Measurements from ENCODE around the gene FGF18. TPM values are rescaled to one million over a fixed set of nuclear protein-coding genes. Genes with fewer than 3 reads are reported as not detected.
"Not testable (repeated sequence)": the region's sequence is repeated elsewhere in the genome, so short reads cannot be mapped to it uniquely, and the experiment has no call there.

FGF18 gene
- total RNA-seq, 1 experiment from 2014 or later = not detected

DNA sequence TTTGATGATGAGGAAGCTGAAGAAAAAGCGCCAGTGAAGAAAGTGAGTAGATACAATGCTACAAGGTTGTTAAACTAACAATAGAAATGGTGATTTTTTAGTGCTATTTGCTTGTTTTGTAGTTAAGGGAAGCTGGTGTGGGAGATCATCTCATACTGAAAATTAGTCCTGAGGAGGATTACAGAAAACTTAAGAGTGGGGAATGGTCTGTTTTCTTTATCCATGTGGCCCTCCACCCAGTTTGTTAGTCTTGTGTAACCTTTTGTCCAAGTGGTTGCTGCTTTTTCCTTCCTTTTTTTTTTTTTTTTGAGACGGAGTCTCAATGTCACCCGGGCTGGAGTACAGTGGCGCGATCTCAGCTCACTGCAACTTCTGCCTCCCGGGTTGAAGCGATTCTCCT, 19.3 kb upstream of the FGF18 start:
- DNase-seq (ENCODE audit: low read depth) = no peak

DNA sequence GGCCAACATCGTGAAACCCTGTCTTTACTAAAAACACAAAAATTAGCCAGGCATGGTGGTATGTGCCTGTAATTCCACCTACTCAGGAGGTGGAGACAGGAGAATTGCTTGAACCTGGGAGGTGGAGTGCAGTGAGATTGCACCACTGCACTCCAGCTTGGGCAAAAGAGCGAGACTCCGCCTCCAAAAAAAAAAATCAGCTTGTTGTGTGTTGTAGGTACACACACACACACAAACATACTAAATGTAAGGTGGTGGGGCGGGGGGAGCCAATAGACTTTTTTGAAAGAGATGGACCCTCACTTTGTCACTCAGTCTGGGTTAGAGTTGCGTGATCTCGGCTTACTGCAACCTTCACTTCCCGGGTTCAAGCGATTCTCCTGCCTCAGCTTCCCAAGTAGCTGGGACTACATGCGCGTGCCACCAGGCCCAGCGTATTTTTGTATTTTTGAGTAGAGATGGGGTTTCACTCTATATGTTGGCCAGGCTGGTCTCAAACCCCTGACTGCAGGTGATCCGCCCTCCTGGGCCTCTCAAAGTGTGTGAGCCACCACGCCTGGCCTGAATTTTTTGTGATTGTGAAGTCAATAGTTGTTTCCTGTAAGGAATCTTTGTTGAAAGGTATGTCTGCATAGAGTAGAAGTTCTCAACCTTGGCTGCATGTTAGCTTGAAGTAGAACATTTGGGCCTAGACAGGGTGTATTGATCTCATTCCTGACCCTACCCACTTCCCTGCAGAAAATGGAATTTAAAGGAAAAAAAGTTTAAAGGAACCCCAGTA, 18.1 kb upstream of the FGF18 start:
- DNase-seq (ENCODE audit: low read depth) = no peak

DNA sequence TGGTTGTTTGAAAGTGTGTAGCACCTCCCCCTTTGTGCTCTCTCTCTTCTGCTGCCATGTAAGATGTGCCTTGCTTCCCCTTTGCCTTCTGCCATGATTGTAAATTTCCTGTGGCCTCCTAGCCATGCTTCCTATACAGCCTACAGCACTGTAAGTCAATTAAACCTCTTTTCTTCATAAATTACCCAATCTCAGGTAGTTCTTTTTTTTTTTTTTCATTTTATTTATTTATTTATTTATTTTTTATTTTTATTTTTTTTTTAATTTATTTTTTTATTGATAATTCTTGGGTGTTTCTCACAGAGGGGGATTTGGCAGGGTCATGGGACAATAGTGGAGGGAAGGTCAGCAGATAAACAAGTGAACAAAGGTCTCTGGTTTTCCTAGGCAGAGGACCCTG, 16.7 kb upstream of the FGF18 start:
- not testable (repeated sequence) for DNase-seq (ENCODE audit: low read depth)

DNA sequence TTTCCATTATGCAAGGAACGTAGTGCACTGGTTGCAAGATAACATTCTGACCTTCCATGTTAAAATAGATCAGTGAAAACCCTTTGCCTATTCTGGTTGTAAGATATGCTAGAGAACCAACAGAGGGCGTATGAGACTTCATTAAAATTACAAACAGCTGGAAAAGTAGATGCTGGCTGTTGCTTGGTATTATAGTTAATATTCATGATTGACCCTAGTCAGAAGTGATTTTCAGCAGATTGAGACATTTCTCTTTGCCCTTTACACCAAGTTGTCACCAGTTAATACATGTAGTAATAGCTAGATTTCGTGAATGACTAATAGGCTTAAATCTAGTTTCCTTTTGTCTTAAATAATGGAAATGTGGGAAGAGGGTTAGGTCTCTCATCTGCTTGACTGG, 13.8 kb upstream of the FGF18 start:
- DNase-seq (ENCODE audit: low read depth) = no peak

DNA sequence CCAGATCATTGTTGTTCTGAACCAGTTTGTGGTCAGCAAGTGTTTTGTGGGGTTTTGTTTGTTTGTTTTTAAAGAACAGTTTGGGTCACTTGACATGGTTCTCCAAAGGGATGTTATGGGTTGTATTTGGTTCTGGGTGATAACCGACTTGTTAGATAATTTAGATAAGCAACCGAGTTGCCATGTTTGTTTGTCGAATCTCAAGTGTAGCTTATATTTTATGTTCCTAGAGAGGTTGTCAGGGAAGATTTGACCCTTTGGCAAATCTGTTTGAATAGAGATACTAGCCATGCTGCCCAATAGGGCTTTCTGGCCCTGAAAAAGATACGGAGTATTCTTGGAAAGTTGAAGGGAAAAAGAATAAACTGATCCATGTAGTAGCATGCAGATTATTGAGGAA, 12.2 kb upstream of the FGF18 start:
- no peak for DNase-seq (ENCODE audit: low read depth)

DNA sequence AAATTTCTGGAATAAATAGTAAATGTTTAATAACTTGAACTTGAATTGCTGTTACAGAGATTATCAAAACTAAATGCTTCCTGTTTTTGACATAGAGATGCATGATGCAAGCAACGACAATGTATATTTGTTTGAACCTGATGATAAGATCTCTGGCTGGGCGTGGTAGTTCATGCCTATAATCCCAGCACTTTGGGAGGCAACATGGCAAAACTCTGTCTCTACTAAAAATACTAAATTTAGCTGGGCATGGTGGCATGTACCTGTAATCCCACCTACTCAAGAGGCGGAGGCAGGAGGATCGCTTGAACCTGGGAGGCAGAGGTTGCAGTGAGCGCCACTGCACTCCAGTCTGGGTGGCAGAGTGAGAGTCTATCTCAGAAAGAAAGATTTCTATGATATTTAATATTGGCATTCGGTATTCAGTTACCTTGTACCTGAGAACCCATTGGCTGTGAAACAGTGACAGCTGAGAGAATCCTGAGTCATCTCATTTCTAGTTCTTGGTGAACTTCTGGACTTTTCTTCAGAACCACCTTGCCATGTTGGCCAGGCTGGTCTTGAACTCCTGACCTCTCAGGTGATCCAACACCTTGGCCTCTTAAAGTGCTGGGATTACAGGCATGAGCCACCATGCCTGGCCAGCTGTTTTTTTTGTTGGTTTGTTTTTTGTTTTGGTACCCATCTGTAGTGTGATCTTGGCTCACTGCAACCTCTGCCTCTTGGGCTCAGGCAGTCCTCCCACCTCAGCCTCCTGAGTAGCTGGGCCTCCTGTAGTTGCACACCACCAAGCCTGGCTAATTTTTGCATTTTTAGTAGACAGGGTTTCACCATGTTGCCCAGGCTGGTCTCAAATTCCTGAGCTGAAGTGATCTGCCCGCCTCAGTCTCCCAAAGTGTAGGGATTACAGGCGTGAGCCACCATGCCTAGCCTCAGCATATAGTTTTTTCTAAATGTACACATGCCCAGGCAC, 10.0 kb upstream of the FGF18 start:
- no peak for DNase-seq (ENCODE audit: low read depth)

DNA sequence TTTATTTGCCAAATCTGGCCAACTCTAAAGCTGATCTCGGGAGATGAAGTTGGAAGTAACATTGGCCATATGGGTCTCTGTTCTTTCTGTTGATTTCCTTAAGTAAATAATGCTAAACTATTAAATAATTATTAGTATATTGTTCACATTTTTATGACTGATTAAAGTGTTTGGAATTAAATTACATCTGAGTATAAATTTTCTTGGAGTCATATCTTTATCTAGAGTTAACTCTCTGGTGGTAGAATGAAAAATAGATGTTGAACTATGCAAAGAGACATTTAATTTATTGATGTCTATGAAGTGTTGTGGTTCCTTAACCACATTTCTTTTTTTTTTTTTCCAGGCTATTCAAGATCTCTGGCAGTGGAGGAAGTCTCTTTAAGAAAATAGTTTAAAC, 9.3 kb upstream of the FGF18 start:
- no peak for DNase-seq (ENCODE audit: low read depth)

DNA sequence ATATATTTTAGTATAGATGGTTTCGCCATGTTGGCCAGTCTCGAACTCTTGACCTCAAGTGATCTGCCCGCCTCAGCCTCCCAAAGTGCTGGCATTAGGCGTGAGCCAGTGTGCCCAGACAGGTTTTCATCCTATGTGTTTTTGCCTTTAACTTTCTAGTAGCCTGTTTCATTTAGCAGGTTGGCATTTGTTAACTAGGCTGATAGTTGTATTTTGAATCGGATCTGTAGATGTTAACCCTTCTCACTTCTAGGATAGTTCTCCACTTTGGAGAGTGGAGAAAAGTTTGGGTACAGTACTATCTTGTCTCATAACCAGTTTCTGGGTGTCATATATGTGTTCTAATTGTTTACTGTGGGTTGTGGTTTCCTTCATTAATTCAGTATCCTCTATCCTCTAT, 7.3 kb upstream of the FGF18 start:
- DNase-seq (ENCODE audit: low read depth) = no peak

DNA sequence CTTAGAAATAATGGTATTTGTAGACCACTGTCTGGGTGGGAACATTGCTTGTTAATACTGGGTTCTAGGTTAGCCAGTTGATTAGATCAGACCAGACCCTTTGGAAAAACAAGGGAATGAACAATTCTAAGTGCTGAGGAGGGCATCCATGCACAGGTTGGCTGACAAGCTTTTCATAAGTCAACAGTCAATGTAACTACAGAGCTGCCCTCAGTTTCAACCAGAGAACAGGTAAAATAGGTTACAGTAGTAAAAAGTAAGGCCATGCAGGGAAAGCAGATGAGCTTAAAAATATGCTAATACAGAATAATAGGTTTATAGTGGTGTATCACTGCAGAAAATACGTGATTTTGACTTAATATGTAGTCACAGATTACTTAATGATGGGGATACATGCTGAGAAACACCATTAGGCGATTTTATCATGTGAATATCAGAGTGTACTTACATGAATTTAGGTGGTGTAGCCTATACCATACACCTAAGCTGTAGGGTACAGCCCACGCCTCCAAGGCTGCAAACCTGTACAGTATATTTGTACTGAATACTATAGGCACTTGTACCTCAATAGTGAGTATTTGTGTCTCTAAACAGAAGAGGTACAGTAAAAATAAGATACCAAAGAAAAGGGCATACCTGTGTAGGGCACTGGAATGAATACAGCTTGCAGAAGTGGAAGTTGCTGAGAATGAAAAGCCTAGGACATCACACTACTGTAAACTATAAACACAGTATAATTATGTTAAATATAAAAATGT, 6.1 kb upstream of the FGF18 start:
- DNase-seq (ENCODE audit: low read depth) = no peak

DNA sequence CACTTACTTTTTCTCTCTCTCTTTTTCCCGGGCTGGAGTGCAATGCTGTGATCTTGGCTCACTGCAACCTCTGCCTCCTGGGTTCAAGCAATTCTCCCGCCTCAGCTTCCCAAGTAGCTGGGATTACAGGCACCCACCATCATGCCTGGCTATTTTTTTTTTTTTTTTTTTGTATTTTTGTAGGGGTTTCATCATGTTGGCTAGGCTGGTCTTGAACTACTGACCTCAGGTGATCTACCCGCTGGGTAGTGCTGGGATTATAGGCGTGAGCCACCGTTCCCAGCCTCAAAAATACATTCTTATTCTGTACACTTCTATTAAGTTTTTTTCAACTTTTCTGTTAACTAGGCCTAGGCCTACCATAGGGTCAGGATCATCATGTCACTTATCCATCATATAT, 5.5 kb upstream of the FGF18 start:
- DNase-seq (ENCODE audit: low read depth) = not testable (repeated sequence)

DNA sequence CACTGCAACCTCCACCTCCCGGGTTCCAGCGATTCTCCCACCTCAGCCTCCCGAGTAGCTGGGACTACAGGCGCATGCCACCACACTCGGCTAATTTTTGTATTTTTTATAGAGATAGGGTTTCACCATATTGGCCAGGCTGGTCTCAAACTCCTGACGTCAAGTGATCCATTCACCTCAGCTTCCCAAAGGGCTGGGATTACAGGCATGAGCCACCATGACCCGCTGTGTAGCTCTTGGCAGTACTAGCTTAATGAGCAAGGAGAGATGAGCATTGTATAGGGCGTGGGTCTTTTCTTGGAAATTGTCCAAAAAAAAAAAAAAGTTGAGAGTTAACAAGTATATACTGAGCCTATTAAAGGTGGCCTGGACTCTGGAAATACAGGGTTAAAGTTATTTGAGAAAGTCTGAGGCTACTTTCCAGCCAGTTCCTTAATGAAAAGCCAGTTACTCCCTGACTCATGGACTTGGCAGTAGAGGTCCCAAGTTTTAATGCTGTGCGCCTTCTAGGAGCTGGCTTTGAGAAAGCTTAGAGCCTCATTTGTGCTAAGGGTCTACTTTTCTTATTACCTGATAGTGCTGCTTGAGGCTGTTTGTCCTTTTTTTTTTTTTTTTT, 4.2 kb upstream of the FGF18 start:
- DNase-seq (ENCODE audit: low read depth) = no peak

DNA sequence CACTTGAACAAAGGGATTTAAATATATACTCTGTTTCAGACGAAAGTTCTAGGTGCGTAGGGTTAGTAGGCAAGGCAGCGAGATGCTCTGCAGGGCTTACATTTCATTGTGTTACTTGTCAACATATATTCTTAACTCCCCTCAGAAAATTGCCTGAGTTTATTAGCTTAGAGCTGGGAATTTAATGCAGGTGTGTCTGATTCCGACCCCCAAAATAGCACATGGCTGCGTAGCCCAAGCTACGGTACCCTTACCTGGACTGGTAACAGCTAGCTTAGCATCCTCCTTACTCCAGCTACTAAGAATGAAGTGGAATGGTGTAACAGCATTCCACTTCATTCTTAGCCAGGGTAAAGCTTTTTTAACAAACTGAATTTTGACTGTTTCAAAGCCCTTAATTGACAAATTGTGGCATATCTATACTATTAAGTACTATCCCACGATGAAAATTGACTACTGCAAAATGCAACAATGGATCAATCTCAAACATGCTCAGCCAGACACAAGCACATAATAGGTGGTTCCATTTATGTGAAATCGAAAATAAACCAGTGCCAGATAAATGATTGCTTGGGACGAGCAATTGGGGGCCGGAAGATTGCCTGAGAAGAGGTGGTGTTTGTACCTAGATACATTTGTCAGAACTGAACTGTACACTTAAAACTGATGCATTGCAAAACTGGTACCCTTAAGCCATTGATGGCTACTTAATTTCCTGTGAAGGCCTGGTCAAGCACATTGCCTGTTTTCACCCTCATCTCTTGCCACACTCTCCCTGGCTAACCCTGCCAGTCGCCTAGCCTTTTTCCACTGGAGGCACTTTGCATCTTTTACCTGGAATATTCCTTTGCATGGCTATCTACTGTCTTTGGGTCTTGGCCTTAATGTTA, 3.0 kb upstream of the FGF18 start:
- DNase-seq (ENCODE audit: low read depth) = no peak

DNA sequence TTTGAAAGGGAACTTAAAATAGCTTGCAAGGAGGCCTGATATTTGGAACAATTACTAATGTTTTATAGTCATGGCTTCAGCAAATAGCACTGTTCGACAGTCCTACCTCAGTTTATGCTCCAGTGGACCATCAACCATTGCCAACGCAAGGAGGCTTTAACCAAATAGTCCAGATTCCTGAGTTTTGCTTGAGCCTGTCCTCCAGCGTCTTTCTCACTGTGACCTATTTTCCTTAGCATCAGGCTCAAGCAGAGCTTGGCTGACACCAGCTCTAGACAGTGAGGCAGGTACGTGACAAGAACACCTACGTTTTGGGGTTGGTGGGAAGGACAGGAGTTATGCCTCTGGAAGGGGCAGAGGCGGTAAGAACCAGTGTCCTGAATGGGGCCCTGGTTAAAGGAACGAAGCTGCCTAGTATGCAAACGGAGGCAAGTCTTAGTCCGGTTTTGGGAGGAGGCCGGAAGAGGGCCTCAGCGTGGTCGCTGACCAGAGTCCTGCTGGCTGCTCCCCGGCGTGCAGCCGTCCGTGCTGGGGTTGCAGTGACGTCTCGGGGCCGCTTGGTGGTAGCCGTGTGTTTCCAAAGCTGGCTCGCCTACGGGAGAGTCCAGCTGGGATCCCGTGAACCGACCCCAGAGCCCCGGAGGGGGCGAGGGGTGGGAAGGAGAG, 998 bp upstream of the FGF18 start:
- peak; percentile 57 for DNase-seq (ENCODE audit: low read depth)

DNA sequence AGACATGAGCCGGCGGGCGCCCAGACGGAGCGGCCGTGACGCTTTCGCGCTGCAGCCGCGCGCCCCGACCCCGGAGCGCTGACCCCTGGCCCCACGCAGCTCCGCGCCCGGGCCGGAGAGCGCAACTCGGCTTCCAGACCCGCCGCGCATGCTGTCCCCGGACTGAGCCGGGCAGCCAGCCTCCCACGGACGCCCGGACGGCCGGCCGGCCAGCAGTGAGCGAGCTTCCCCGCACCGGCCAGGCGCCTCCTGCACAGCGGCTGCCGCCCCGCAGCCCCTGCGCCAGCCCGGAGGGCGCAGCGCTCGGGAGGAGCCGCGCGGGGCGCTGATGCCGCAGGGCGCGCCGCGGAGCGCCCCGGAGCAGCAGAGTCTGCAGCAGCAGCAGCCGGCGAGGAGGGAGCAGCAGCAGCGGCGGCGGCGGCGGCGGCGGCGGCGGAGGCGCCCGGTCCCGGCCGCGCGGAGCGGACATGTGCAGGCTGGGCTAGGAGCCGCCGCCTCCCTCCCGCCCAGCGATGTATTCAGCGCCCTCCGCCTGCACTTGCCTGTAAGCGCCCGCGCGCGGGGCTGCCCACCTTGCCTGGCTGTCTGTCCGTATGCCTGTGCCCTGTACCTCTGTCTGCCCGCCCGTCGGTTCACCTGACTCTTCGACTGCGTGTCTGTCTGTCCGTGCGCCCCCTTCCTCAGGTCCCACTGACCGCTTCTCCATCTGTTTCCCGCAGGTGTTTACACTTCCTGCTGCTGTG, 412 bp downstream of the FGF18 start:
- DNase-seq (ENCODE audit: low read depth) = no peak

DNA sequence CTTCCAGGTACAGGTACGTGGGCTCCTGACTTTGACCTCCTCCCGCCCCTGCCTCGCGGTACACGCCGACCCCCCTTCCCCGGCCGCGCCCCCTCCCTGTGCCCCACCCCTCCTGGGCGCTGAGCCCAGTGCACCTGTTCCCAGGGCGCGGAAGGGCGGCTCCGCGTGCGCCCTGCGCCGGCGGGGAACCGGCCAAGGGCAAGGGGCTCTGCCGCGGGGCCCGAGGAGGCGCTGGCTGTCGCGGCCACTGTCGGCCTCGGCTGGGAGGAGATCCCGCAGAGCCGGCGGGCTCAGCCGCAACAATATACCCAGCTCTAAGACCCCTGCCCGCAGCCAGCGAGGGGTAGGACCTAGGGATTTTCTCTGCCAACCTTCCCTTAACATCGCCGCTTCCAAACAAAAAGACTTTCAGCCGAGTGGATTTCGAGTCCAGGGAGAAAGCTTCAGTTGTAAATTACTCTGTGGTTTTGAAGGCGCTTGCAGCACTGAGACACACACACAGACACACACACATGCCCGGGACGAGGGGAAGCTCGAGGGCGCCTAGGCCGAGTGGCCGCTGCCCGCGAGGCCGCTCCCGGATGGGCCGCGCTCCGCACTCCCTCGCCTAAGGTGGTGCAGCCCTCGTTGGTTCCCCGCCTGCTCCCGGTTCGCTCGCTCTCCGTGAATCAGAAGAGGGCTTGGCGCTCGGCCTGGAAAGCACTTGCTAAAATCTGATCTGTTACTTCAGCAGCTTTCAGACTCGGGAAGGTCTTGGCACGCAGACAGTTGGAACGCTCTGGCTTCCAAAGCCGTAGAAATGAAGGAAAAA, 1.2 kb downstream of the FGF18 start:
- DNase-seq (ENCODE audit: low read depth) = no peak

DNA sequence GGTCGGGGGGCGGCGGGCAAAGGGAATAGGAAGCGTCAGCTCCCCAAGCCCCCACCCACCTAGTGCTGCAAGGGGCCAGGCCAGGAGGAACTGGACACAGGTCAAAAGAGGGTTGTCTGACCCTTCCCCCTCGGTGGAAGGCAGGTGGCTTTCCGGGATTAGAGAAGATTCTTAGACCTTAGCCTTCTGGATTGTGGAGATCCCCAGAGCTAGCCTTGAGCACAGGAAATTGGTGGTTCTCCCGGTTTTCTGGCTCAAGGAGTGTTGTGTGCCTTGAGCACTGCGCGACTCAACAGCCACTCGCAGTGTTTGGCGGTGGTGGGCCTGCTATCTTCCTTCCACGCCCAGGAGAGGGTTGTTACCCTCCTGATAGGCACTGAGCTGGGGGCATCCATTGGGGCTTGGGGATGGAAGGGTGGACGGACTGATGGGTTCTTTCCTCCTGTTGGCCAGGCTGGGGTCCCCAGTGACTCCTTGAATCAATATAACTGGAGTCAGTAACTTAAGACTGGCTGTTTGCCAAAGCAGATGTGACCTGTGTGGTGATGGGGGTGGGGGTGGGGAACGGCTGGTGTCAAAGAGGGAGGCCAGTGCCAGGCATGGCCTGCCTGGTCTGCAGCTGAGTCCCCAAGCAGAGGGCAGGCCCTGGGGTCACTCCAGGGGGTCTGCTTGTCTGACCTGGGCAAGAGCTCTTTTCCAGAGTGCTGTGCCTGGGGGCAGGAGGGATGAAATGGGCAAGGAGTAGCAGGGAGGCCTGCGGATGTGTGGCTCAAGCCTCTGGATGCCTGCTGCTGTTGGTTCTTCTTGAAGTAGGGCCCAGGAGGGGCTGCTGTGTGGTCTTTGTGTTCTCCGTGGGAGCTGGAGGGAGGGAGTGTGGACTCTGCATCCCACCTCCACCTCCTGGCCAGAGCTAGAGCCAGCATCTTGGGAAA, 2.1 kb downstream of the FGF18 start:
- DNase-seq (ENCODE audit: low read depth) = no peak

DNA sequence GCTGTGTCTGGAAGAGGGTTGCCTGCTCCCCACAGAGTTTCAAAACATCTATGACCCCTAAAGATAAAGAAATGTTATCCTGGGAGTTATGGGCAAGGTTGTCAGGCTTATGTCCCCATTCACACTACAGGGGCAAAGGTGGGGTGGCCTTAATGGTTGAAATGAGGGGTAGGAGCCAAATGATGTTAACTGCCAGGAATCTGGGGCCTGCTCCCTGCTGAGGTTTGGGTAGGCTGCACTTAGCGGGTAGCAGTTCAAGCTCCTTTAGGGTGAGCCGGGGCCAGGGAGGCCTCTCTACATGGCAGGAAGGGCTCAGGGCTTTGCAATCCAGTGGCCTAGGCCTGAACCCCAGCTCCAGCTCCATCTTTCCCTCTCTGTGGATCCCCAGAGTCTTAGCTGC, 3.0 kb downstream of the FGF18 start:
- no peak for DNase-seq (ENCODE audit: low read depth)

All from RPMI7951 (cell line).